Aorta (tissue), 5 donors: Measurements from ENCODE around the gene ANKS1A. TPM values are rescaled to one million over a fixed set of nuclear protein-coding genes. Genes with fewer than 3 reads are reported as not detected.

Source experiments
- ATAC-seq: fragments of 200-7000 bp; cut with Tn5 transposase; one replicate; pipeline ENCODE4 v1.9.1; 2022; ENCODE audit warnings: moderate library complexity; ENCODE audit not compliant: low FRiP score
- DNase-seq, 2 donors: peaks; one replicate each; pipeline ENCODE4 v3.0.0-alpha.2; 2020
- H3K27ac ChIP-seq, 2 donors: one replicate each; pipeline ENCODE4 v1.5.1; 2013; ENCODE audit warnings: low read length in 2 of 2, mild to moderate bottlenecking in 2 of 2, moderate library complexity in 2 of 2, control low read depth in 1 of 2, inconsistent platforms in 1 of 2, low read depth in 1 of 2
- H3K27me3 ChIP-seq, 2 donors: one replicate each; pipeline ENCODE4 v1.6.1; 2013; ENCODE audit warnings: control low read depth in 1 of 2, low read length in 1 of 2, mild to moderate bottlenecking in 1 of 2, moderate library complexity in 1 of 2; ENCODE audit not compliant: insufficient read depth in 2 of 2, control insufficient read depth in 1 of 2
- H3K36me3 ChIP-seq, 2 donors: one replicate each; pipeline ENCODE4 v1.6.1; 2013; ENCODE audit warnings: control low read depth in 1 of 2, low read length in 1 of 2, mild to moderate bottlenecking in 1 of 2; ENCODE audit not compliant: insufficient read depth in 2 of 2, control insufficient read depth in 1 of 2
- H3K4me1 ChIP-seq, 2 donors: one replicate each; pipeline ENCODE4 v1.6.1; 2013; ENCODE audit warnings: low read length in 2 of 2, control low read depth in 1 of 2, mild to moderate bottlenecking in 1 of 2, moderate library complexity in 1 of 2; ENCODE audit not compliant: insufficient read depth in 2 of 2, control insufficient read depth in 1 of 2
- H3K4me3 ChIP-seq, 2 donors: one replicate each; pipeline ENCODE4 v1.5.1; 2013; ENCODE audit warnings: low read length in 2 of 2, control low read depth in 1 of 2, mild to moderate bottlenecking in 1 of 2
- H3K9me3 ChIP-seq: one replicate; pipeline ENCODE4 v1.6.1; 2013; ENCODE audit warnings: mild to moderate bottlenecking, low read length; ENCODE audit not compliant: control insufficient read depth
- WGBS, 2 donors: extraction: QIAGEN DNeasy Blood & Tissue Kit; methylation state at CpG; one replicate each; pipeline ENCODE4 v1.1.7; 2013; 5-methylcytosine and 5-hydroxymethylcytosine counted together
- intact Hi-C, 2 donors: fragments of 100-400 bp; cut with DNase I; formaldehyde crosslinking; loops; one replicate each; pipeline versions ENCODE4 v1.14.2 to v1.15.0; 2022
- polyA plus RNA-seq, 2 donors: library from polyadenylated mRNA; stranded (reverse); fragments of 200-250 nt; gene quantifications; one replicate each; pipeline ENCODE4 v1.2.3, GENCODE V29; 2013
- total RNA-seq, 2 donors: library from RNA; stranded (reverse); fragmentation: NEBNext Ultra II Directional; extraction: Animal tissue kit (Norgen Biotek cat#: 25700); gene quantifications; one replicate each; pipeline ENCODE4 v1.2.1, GENCODE V29; 2021
- donor health status: healthy with polysubstance abuse.
- donor health status: Bipolar disorder and iron deficiency.
- donor health status: DM: no; HTN: no; CAD: no.
- donor health status: DM: no; HTN: no; CAD: no.
- donor health status: DM: yes; HTN: yes; CAD: no.

ANKS1A gene
- total and polyA plus RNA-seq, 4 donors, result 9.4 to 44.4 (median 29.0) TPM

DNA sequence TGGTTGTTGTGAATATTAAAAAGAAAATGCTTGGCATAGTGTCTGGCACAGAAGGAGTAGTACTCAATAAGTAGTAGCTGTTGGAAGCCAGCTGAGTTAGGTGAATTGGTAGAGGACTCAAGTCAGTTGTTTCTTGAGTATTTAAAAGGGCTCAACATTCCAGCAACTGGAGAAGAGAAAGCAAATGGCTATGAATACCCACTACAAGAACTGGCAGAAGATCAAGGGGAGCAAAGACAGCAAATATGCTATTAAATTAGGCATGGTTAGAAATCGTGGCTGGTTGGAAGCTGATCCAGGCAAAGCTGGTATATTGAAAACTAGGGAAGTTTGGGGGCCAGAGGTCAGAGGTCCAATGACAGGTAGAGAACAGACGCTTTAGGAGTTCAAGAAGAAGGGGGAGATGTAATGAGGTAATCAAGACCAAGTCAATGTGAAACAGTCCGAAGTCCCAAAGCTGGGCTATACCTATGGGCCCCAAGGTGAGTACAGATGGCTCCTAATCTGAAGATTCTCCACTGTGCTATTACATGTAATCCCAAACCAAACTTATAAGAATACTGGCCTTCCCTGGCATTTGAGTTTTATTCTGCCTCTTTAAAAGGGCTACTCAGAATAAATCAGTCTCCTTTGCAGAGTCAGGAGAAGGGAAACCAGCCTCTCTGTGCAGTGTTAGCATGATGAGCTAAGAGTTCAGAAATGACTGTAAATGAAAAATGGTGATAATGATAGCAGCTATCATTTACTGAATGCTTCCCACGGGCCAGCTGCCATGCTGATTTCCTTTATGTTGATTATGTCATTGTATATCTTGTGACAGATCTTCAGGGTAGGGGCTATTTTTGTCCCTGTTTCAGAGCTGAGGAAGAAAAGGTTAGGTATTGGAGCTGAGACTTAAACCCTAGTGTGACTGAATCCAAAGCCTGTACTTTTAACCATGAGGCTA is 122.3 kb downstream of the ANKS1A start:
- H3K4me3 ChIP-seq, result no peak overlapping the region
- ATAC-seq, result no peak
- no peaks in the 10 kb centered on the region for H3K4me1 ChIP-seq
- H3K9me3 ChIP-seq, result no peaks in the 10 kb centered on the region
- no peaks in the 10 kb centered on the region for H3K36me3 ChIP-seq
- no peaks in the 10 kb centered on the region for H3K27me3 ChIP-seq
- no peak for DNase-seq
- no peak overlapping the region for H3K27ac ChIP-seq
- WGBS, 2 donors, result 40 to 41% methylated on average over 4 of the region's 4 CpGs
- intact Hi-C loops, result no loop called here

- H3K36me3 ChIP-seq, result no peaks in the 10 kb centered on the region
- no peaks in the 10 kb centered on the region for H3K27me3 ChIP-seq
- ATAC-seq (no peak), DNase-seq (no peak)
- H3K4me3 ChIP-seq, result no peak overlapping the region
- H3K9me3 ChIP-seq, result no peaks in the 10 kb centered on the region
- H3K27ac ChIP-seq, result no peak overlapping the region
- WGBS, 2 donors, result 94 to 96% methylated on average over 6 of the region's 6 CpGs
- no peaks in the 10 kb centered on the region for H3K4me1 ChIP-seq
- intact Hi-C loops, result loop anchor here in 1 of 2 donors (2.0 kb wide), 1 partner anchor 27 kb away; no protein-coding TSS in a partner anchor
Observed at GRCh38 chr6:35013701-35014100, 124.6 kb downstream of the ANKS1A start.

DNA sequence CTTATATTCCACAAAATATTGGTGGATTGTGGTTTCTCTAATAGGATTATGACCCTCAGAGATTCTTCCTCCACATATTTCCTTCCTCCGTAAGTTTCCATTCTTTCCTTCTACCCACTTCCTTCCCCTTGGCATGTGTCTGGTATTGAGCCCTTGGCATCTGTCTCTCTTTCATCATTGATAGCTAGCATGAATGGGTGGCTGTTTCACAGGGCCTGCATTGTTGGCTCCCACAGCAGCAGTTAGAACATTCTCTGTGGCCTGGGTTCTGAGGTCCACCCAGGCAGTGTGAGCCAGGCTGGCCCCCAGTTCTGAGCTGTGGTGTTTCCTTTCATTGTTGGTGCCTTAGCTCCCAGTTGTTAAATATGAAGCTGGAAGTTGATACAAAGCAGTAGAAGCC is 125.3 kb downstream of the ANKS1A start:
- 59 to 71% methylated on average over 1 of the region's 1 CpG for WGBS, 2 donors
- Histone ChIP-seq H3K27me3 (no peaks in the 10 kb centered on the region), H3K36me3 (no peaks in the 10 kb centered on the region), H3K27ac (no peak overlapping the region), H3K9me3 (no peaks in the 10 kb centered on the region), H3K4me3 (no peak overlapping the region), H3K4me1 (peaks cover 0 to 4% of the 10 kb centered on the region in 2 donors)
- DNase-seq, result no peak
- ATAC-seq, result no peak
- intact Hi-C loops, result loop anchor here in 1 of 2 donors (2.0 kb wide), 1 partner anchor 28 kb away; no protein-coding TSS in a partner anchor

DNA sequence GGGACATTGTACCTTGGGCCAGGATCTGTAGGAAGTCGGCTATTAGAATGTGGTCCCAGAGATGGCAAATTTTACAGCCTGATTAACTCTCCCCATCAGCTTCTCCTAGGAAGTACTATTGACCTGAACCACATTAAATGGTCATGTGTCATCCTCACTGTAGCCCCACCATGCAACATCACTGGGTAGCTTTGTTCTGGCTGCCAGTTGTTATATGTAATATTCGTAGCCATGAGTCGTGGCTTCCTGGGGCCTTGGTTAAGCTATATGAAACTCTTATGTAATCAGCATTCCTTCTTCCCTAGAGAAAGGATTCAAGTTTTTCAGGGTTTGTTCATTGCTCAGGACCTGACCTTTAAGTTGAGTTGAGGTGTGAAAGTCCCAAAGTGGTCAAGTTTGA is 125.7 kb downstream of the ANKS1A start:
- Histone ChIP-seq H3K36me3 (no peaks in the 10 kb centered on the region), H3K4me1 (peaks cover 0 to 4% of the 10 kb centered on the region in 2 donors), H3K27ac (no peak overlapping the region), H3K4me3 (no peak overlapping the region), H3K27me3 (no peaks in the 10 kb centered on the region), H3K9me3 (no peaks in the 10 kb centered on the region)
- DNase-seq (no peak), ATAC-seq (no peak)
- WGBS, 2 donors, result 75 to 84% methylated on average over 3 of the region's 3 CpGs
- intact Hi-C loops, result loop anchor here (2.0 to 5.0 kb wide), 3 partner anchors 28 to 78 kb away; no protein-coding TSS in a partner anchor

DNA sequence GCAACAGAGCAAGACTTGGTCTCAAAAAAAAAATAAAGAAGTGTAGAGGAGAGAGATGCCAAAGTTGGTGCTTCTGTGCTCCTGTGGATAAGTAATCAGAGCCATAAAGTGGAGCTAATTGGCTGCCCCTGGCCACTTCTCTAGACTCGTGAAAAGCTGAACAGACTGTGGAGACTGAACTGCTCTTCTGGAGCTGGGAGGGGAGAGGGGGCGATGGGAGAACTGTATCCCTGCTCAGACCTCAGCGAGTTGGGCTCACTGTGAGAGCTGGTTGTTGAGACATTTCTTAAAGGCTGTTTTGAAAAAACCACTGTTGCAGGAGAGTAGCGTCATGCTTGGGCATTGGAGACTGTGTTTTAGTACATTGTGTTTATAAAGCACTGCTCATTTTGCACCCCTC is 126.4 kb downstream of the ANKS1A start:
- Histone ChIP-seq H3K4me1 (peaks cover 0 to 4% of the 10 kb centered on the region in 2 donors), H3K27ac (peak overlapping the region in 1 of 2 donors; percentile 69), H3K9me3 (no peaks in the 10 kb centered on the region), H3K27me3 (no peaks in the 10 kb centered on the region), H3K36me3 (no peaks in the 10 kb centered on the region), H3K4me3 (no peak overlapping the region)
- DNase-seq, result no peak
- no peak for ATAC-seq
- WGBS, 2 donors, result 72 to 81% methylated on average over 4 of the region's 4 CpGs
- intact Hi-C loops, result loop anchor here (2.0 to 5.0 kb wide), 3 partner anchors 29 to 77 kb away; no protein-coding TSS in a partner anchor

DNA sequence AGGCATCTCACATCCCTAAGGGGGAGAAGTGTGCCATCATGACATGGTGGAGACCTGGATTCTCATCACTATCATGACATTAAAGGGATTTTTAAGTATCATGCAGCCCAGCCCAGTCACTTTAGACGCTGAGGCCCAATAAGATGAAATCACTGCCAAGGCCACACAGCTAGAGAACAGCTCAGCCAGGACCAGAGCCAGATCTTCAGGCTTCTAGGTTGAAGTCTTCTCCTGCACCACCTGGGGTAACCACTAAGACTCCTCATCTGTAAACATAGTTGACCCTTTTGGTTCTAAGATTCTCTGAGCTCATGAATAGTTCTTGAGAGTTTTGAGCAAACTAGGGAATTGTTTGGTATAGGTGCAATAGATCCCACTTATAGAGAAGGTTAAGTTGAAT is 126.9 kb downstream of the ANKS1A start:
- Histone ChIP-seq H3K36me3 (no peaks in the 10 kb centered on the region), H3K27ac (peak overlapping the region; percentile 46 to 69), H3K4me1 (peaks cover 0 to 4% of the 10 kb centered on the region in 2 donors), H3K27me3 (no peaks in the 10 kb centered on the region), H3K9me3 (no peaks in the 10 kb centered on the region), H3K4me3 (no peak overlapping the region)
- DNase-seq, result no peak
- intact Hi-C loops, result loop anchor here (2.0 to 5.0 kb wide), 3 partner anchors 29 to 76 kb away; no protein-coding TSS in a partner anchor
- 0% methylated on average over 1 of the region's 1 CpG for WGBS, 2 donors
- ATAC-seq, result no peak

- peaks cover 0 to 4% of the 10 kb centered on the region in 2 donors for H3K4me1 ChIP-seq
- no peaks in the 10 kb centered on the region for H3K36me3 ChIP-seq
- H3K9me3 ChIP-seq, result no peaks in the 10 kb centered on the region
- 6% methylated on average over 11 of the region's 11 CpGs for WGBS, 2 donors
- DNase-seq, result peak in 1 of 2 donors; percentile 64
- intact Hi-C loops, result loop anchor here (5.0 kb wide), 2 partner anchors 46 to 76 kb away; no protein-coding TSS in a partner anchor
- peak; percentile 80 for ATAC-seq
- H3K4me3 ChIP-seq, result peak overlapping the region; percentile 36 to 42
- peak overlapping the region; percentile 91 to 96 for H3K27ac ChIP-seq
- H3K27me3 ChIP-seq, result no peaks in the 10 kb centered on the region
Observed at GRCh38 chr6:35016502-35017321, 127.7 kb downstream of the ANKS1A start.

DNA sequence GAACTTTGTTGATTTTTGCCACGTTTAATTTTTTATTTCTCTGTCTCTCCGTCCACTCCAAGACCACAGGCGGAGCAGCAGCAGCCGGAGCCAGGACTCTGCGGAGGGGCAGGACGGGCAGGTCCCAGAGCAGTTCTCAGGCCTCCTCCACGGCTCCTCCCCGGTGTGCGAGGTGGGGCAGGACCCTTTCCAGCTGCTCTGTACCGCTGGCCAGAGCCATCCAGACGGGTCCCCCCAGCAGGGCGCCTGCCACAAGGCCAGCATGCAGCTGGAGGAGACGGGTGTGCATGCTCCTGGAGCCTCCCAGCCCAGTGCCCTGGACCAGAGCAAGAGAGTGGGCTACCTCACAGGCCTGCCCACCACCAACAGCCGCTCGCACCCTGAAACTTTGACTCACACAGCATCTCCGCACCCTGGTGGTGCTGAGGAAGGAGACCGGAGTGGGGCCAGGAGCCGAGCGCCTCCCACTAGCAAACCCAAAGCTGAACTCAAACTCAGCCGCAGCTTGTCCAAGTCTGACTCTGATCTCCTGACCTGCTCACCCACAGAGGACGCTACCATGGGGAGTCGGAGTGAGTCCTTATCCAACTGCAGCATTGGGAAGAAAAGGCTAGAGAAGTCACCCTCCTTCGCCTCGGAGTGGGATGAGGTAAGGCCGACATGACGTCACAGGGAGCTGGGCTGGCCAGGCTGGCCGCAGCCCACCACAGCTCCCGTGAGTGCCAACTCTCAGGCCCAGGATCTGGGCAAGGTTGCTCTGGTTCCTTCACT is 128.5 kb downstream of the ANKS1A start:
- Histone ChIP-seq H3K4me1 (peaks cover 0 to 4% of the 10 kb centered on the region in 2 donors), H3K27ac (peak overlapping the region; percentile 91 to 96), H3K27me3 (no peaks in the 10 kb centered on the region), H3K4me3 (peak overlapping the region; percentile 36 to 42), H3K9me3 (no peaks in the 10 kb centered on the region), H3K36me3 (no peaks in the 10 kb centered on the region)
- DNase-seq (peak; percentile 77 to 89), ATAC-seq (peak; percentile 75)
- intact Hi-C loops, result loop anchor here (2.0 to 5.0 kb wide), 3 partner anchors 31 to 75 kb away; no protein-coding TSS in a partner anchor
- WGBS, 2 donors, result 3 to 6% methylated on average over 28 of the region's 28 CpGs
